NCI-H2107 treated with DMSO at 0.1 percent for 48 hours (cell line): ENCODE data around the gene UBE2V1.
"Not testable (repeated sequence)": the region's sequence is repeated elsewhere in the genome, so short reads cannot be mapped to it uniquely, and the experiment has no call there.

Experiments
- DNase-seq: peaks from one replicate; lab custom pipeline; 2025; ENCODE audit not compliant: unreplicated experiment; lab: John Stamatoyannopoulos, UW

UBE2V1 gene

DNA sequence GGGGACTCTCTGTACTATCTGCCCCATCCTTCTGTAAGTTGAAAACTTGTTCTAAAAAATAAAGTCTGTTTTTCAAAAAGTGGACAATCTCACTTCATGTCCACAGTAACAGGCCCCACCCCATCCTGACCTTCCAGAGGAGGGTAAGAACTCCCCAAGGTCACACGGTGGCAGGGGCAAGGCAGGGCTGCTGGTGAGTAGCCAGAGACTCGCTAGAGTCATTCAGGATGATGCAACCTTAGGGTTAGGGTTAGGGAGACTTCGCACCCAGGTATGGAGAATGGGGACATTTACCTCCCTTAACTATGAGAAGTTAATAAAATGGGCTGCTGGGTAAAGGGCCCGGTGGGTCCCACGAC is 25.1 kb upstream of the UBE2V1 start:
- DNase-seq: no peak

DNA sequence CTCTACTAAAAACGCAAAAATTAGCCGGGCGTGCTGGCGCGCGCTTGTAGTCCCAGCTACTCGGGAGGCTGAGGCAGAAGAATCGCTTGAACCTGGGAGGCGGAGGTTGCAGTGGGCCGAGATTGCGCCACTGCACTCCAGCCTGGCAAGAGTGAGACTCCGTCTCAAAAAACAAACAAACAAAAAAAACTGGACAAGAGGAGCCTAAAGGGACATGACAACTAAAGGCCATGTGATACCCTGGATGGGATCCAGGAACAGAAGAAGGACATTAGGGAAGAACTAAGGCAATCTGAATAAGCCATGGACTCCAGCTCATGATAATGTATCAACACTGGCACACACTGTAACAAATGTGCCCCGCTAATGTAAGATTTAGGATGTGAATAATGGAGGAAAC is 24.8 kb upstream of the UBE2V1 start:
- not testable (repeated sequence) for DNase-seq

DNA sequence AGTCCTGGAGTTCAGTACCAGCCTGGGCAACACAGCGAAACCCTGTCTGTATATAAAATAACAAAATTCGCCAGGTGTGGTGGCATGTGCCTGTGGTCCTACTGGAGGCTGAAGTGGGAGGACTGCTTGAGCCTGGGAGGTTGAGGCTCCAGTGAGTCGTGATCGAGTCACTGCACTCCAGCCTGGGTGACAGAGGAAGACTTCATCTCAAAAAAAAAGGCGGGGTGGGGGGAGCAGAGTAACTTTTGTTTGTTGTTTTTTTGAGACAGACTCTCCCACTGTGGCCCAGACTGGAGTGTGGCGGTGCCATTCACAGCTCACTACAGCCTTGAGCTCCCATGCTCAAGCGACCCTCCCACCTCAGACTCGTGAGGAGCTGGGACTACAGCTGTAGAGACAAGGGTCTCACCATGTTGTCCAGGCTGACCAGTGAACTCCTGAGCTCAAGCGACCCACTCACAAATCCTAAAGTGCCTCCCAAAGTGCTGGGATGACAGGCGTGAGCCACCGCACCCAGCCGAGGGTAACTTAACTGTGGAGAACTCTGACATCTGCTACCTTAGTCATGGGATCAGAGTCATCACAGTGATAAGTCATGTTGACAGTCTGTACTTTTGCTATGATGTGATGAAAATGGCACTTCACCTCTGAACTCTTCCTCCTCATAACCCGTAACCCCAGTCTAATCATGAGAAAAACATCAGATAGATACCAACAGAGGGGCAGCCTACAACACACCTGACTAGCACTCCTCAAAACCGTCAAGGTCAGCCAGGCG is 24.1 kb upstream of the UBE2V1 start:
- no peak for DNase-seq

DNA sequence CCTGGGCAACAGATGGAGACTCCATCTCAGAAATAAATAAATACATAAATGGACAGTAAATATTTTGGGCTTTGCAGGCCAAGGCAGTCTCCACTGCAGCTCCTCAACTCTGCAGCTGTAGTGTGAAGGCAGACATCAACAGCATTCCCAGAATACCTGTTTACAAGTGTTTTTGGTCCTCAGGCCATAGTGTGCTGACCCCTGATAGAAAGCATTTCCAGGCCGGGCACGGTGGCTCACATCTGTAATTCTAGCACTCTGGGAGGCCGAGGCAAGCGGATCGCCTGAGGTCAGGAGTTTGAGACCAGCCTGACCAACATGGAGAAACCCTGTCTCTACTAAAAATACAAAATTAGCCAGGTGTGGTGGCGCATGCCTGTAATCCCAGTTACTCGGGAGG is 22.2 kb upstream of the UBE2V1 start:
- DNase-seq: not testable (repeated sequence)

DNA sequence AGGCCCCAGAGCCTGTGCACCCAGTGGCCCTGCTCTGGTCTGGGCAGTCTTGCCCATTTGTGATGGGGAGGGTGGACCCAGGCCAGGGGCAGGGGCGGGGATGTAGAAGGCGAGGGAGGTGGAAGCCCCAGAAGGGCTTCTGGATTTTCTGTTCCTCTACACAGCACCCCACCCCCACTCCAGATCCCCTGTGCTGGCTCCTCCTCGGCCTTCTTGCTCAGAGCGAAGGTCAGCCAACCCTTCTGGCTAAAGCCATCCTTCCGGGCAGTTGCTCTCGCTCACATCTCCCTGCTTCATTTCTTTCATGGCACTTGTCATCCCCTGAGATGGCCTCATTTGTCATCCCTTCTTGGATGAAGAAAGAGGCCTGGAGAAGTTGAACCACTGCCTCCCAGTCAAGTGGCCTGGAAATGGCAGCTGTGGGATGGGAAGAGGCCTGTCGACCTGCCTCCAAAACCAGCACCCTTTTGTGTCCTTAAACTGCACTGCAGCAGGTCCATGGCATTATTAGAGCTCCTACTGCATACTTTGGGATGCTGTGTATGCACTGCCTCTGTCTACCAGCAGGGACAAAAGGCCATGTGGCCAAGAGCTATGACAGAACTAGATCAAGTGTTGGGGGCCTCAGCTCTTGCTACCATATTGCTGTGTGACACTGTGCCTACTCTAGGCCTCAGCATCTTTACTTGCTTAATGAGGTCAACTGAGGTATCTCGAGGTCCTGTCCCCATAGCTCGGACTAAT is 20.7 kb upstream of the UBE2V1 start:
- DNase-seq: no peak

DNA sequence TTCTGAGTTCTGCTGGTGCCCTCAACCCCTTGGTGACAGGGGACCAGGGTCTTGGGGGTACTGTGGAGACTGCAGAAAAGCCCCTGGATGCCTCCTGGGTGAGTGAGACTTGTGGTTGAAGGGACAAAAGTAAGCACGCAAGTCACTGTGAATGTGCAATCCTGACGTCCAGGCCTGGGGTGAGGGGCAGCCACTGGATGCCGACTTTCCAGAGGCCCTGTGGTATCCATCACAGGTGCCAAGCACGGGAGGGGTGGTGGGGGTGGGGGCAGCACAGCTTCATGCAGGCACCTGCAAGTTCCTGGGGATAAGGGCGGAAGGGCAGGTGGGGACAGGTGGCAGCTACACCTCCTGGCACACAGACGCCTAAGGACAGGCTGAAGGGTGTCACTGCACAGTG is 20.1 kb upstream of the UBE2V1 start:
- peak; percentile 66 for DNase-seq

DNA sequence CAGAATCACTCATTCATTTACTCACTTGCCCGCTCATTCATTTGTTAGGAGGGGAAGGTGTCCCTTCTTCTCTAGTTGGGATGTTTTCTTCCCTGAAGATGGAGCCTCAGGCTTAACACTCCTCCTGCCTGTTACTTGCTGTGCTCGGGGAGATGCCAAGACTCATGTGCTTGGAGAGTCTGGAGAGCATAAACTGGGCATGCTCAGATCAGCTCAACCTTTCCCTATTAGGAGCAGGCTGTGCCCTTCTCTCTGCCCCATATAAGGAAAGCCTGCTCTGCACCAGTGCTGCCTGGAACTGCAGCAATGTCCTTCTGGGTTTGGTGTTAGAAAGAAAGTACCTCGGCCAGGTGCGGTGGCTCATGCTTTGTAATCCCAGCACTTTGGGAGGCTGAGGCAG is 18.0 kb upstream of the UBE2V1 start:
- no peak for DNase-seq

DNA sequence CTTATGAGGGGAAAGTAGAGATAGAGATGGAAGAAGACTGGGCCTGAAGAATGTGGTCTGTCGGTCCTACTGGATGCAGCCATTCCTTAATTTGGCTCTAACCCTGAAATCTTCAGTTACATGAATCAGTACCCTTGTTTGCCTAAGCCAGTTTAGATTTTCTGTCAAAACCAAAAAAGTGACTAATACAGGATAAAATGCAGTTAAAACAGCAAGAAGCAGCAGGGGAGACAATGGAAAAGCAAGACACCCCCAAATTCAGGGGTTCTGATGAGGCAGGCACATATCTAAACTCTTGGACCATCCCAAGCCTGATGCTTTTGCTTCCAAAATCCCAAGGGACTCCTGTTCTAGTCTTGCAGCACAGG is 17.4 kb upstream of the UBE2V1 start:
- no peak for DNase-seq

DNA sequence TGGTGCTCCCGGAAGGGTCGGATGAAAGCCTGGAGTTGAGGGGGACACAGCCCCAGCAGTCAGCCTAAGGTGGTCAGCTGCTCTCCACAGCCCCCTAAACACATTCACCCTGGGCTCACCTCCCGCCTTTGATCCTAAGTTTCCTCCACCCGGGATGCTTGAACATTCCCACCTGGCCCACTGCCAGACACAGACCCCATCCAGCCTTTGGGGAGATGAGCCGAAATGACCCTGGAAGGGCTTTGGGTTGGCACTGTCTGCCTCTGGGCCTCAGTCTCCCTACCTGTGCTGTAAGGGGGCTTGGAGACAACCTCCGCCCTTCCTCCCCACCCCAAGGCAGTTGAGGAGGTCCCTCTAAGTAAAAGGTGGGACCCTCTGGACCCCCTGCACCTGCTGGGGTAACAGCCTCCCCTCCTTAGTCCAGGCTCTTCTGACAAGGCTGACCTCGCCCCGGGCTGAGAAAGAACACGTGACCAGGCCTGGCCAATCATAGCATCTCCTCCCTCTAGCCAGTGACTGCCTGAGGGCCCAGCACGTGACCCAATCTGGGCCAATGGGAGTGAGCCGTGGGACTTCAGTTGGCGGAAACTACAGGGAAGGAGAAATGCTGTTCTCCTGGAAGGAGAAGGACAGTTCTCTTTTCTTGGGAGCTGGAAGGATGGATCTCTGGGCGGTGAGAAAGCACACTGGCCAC is 16.9 kb upstream of the UBE2V1 start:
- no peak for DNase-seq

DNA sequence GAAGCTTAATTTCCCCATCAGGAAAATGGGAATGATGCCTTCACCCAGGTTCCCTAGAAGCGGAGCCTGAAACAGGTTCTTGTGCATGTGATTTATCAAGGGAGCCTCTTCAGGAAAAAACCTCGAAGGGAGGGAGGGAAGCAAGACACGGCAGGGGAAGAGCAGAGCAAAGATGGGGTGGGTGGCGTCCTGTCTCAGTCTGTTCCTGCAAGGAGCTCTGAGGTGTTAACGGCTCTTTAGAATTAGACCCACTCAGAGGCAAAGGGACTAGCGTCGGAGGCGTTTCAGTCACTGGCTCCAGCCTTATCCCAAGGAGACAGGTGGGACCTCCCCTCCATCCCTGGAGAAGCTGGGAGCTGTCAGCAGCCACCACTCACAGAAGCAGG is 15.6 kb upstream of the UBE2V1 start:
- DNase-seq: no peak

DNA sequence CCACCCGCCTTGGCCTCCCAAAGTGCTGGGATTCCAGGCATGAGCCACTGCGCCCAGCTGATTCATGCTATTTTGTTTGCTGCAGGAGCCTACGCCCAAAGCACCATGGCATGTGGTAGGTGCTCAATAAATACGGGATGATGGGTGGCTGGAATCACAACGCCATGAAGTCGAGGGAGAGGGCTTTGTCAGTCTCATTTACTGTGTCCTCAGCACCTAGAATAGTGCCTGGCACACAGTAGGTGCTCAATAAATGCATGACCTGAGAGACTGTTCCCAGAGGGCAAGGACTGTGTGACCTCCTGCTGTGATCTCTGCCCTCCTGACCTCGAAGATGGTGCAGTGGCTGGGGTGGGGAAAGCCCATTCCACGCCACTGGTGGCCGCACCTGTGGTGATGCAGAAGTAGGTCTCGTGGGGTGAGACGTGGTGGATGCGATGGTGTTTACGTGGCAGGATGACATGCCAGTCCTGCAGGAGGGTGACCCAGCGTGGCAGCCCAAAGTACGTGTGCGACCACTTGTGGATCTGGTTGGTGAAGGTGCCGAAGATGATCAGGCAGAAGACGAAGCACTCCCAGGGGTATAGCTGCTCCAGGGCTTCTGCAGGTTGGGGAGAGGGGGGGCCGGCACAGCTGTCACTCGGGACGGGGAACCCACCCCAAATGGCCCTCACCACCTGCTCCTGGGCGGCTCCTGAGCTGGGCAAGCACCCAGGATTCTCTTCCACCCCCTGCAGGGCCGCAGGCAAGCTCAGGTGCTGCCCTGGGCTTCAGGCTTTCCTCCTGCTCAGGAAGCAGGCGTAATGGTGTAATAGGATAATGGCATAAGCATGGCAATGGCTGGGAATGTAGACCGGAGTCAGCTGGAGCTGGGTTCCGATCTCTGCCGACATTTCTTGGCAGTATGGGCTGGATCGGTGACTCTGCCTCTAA is 14.9 kb upstream of the UBE2V1 start:
- DNase-seq: peak; percentile 73

DNA sequence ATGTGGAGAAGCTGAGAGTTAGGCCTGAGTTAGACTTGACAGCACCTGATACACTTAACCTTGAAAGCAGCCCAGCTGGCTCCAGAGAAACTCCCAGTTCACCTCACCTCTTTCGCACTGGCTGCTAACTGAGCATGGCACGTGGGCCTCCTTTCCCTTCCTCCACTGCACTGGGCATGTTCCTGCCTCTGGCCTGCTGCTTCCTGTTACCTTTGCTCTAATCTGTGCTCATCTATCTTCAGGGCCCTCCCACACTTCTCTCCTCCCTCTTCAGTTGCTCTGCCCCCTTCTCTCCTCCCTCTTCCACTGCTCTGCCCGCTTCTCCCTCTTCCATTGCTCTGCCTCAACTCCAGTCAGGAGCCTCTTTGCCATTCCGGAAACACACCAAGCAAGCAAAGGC is 13.7 kb upstream of the UBE2V1 start:
- DNase-seq: no peak

DNA sequence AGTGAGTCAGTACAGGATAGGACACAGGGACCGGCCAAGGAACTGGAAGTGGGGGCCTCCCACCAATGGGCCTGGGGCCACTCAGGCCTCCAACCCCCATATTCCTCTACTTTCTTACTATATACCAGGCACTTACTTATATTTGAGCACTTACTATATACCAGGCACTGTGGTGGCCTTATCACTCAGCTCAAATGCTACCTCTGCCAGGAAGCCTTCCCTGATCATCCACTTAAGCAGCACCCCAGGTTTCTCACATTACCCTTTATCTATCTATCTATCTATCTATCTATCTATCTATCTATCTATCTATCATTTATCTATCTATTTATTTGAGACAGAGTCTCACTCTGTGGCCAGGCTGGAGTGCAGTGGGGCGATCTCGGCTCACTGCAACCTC is 12.3 kb upstream of the UBE2V1 start:
- no peak for DNase-seq

DNA sequence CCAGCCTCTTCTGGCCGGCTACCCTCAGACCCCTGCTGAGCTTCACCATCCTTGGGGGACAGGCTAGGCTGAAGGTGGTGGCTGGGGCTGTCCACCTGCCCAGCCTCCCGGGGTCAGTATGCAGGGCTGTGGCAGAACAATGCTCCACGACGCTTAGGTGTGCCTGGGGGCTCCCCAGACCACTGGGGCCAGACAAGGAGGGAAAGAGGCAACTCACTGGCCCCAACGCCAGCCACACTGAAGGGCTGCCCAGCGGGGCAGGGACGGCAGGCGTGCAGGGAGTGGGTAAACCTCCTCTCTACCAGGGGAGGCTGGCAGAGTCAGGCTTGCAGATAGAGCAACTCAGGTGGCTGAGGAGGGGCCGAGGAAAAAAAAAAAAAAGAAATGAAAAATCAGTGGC is 11.5 kb upstream of the UBE2V1 start:
- no peak for DNase-seq

DNA sequence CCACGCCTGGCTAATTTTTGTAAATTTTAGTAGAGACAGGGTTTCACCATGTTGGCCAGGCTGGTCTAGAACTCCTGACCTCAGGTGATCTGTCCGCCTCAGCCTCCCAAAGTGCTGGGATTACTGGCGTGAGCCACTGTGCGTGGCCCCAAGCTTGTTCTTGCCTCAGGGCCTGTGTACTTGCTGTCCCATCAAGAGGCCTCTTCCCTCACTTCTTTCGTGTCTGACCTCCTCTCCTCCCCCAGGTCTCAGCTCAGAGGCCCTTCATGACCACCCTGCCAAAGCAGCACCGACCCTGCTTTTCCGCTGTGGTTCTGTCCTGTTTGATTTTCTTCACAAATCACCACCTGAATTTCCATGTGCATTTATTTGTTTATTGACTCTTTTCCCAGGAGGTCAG is 10.5 kb upstream of the UBE2V1 start:
- DNase-seq: no peak

DNA sequence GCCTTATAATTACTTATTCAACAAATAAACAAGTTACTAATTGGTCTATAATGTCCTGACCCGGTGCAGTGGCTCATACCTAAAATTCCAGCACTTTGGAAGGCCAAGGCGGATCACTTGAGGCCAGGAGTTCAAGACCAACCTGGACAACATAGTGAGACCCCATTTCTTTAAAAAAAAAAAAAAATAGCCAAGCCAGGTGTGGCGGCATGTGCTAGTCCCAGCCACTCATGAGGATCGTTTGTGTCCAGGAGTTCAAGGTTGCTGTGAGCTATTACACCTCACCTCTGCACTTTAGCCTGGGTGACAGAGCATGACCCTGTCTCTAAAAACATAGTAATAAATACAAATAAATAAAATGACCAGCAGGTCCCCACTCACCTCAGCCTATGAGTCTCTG is 9.8 kb upstream of the UBE2V1 start:
- DNase-seq: no peak

DNA sequence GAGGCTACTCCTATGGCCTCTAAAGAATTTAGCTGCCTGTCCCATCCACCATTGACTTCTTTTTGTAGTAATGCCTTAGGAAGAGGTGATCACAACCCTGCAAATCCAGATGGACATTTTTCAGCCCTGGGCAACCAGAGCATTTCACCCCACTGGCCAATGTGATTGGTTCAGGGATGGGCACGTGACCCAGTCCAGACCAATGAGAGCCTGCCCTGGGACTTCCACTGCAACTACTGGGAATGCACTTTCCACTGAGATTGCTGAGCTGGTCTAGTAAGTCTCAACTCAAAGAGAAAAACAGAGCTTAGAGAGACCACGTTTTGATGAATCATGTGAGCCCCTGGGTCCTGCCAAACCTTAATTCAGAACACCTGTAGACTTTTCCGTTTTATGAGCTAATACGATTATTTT is 8.9 kb upstream of the UBE2V1 start:
- DNase-seq: no peak

DNA sequence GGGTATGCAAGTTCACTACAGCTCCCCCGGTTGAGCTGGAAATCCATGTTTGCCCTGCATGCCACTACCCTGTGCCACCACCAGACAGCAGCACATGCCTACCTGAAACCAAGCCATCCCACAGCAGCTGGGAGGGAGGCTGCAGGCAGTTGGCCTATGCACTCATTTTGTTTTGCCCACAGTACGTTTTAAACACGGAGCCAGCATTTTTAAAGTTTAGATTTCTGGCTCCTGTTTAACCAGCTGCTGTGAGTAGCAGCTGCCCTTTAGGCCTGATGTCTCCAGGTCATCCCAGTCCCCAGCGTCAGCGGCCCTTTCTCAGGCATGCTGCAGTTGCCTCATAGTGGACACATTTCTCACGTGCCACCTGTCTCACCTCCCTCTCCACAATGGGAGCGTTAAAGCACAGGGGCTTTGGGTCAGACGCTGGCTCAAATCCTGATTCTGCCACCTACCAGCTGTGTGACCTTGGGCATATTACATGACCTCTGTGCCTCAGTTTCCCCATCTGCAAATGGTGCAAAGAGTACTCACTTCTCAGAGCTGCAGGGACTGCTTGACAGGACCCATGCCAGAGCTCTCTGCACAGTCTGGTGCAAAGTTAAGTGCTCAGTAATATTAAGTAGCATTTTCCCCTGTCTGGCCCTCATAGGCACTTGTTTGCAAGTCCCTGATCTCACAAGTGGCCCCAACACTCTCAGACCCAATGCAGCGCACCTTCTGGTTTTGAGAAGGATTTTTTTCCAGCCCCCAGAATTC is 8.2 kb upstream of the UBE2V1 start:
- DNase-seq: peak; percentile 82

DNA sequence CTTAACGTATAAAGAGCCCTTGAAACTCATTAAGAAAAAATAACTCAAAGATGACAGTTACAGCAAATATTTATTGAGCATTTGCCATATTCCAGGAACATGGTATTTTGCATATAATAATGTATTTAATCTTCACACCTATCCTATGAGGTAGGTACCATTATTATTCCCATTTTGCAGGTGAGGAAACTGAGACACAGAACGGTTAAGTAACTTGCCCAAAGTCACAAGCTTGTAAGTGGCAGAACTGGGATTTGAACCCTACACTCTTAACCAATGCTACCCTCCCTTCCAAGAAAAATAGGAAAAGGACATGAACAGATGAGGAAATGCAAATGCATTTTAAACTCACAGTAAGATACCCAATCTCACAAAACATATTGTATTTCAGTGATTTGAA is 5.3 kb upstream of the UBE2V1 start:
- no peak for DNase-seq

DNA sequence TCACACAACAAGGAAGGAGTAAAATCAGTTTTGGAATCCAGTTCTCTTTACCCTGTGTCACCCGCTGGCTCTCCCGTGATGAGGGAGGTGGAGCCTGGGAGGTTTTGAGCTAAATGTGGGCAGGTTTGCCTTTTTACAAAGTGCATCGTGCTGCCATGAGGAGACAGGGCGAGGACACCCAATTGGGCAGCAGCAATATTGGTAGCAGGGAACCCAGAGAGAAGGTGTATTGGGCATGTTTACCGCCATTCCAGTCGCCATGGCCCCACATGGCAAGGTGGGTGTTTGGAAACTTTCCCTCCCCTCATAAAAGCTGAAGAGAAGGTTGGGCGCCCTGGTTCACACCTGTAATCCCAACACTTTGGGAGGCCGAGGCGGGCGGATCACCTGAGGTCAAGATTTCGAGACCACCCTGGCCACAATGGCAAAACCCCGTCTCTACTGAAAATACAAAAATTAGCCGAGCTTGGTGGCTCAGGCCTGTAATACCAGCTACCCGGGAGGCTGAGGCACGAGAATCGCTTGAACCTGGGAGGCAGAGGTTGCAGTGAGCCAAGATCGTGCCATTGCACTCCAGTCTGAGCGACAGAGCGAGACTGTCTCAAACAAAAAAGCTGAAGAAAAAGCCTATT is 3.5 kb upstream of the UBE2V1 start:
- no peak for DNase-seq
